NCI-H345 treated with DMSO at 0.1 percent for 48 hours (cell line): ENCODE data around the gene METAP1.
"Not testable (repeated sequence)": the region's sequence is repeated elsewhere in the genome, so short reads cannot be mapped to it uniquely, and the experiment has no call there.

ENCODE experiments used
- DNase-seq: peaks from one replicate; lab custom pipeline; 2025; ENCODE audit not compliant: unreplicated experiment; lab: John Stamatoyannopoulos, UW

METAP1 gene

GRCh38 chr4:98996765-98997068, 1.2 kb downstream of the METAP1 start:
- DNase-seq = no peak

GRCh38 chr4:98997166-98997565, 1.6 kb downstream of the METAP1 start:
- DNase-seq = no peak

- DNase-seq = no peak
Measured at GRCh38 chr4:98998551-98998950, 3.0 kb downstream of the METAP1 start.

- DNase-seq = no peak
Measured at GRCh38 chr4:99002279-99002678, 6.8 kb downstream of the METAP1 start.

GRCh38 chr4:99008051-99008450, 12.5 kb downstream of the METAP1 start:
- no peak for DNase-seq

- DNase-seq = no peak
Measured at GRCh38 chr4:99011910-99012309, 16.4 kb downstream of the METAP1 start.

GRCh38 chr4:99013402-99013843, 17.9 kb downstream of the METAP1 start:
- no peak for DNase-seq

GRCh38 chr4:99013884-99014523, 18.5 kb downstream of the METAP1 start:
- no peak for DNase-seq

- DNase-seq = no peak
Measured at GRCh38 chr4:99021386-99021785, 25.9 kb downstream of the METAP1 start.

- no peak for DNase-seq
Measured at GRCh38 chr4:99022566-99022965, 27.0 kb downstream of the METAP1 start.

- not testable (repeated sequence) for DNase-seq
Measured at GRCh38 chr4:99023800-99024251, 28.3 kb downstream of the METAP1 start.

- no peak for DNase-seq
Measured at GRCh38 chr4:99024481-99025275, 29.2 kb downstream of the METAP1 start.

GRCh38 chr4:99025506-99025905, 30.0 kb downstream of the METAP1 start:
- no peak for DNase-seq

GRCh38 chr4:99027304-99027703, 31.8 kb downstream of the METAP1 start:
- DNase-seq = no peak

- no peak for DNase-seq
Measured at GRCh38 chr4:99028187-99028586, 32.7 kb downstream of the METAP1 start.

GRCh38 chr4:99029018-99029735, 33.7 kb downstream of the METAP1 start:
- DNase-seq = no peak

- no peak for DNase-seq
Measured at GRCh38 chr4:99029852-99030251, 34.3 kb downstream of the METAP1 start.

- DNase-seq = no peak
Measured at GRCh38 chr4:99033956-99034355, 38.4 kb downstream of the METAP1 start.

GRCh38 chr4:99038213-99038612, 42.7 kb downstream of the METAP1 start:
- no peak for DNase-seq

GRCh38 chr4:99043346-99043745, 47.8 kb downstream of the METAP1 start:
- no peak for DNase-seq

- DNase-seq = no peak
Measured at GRCh38 chr4:99047710-99048109, 52.2 kb downstream of the METAP1 start.

GRCh38 chr4:99052902-99053301, 57.4 kb downstream of the METAP1 start:
- no peak for DNase-seq
